Neural cell (in vitro differentiated cells): ENCODE data around the gene TET1.
"Not testable (repeated sequence)": the region's sequence is repeated elsewhere in the genome, so short reads cannot be mapped to it uniquely, and the experiment has no call there.

Experiments
- CTCF ChIP-seq: fragments of 450-650 bp; IDR thresholded peaks from 2 replicates; pipeline ENCODE4 v1.5.1; 2014; ENCODE audit warnings: antibody characterized with exemption, mild to moderate bottlenecking, moderate library complexity; ENCODE audit not compliant: poor library complexity, severe bottlenecking
- EP300 ChIP-seq: fragments of 450-650 bp; conservative IDR thresholded peaks from 2 replicates; pipeline ENCODE4 v1.6.1; 2014; ENCODE audit warnings: antibody characterized with exemption, mild to moderate bottlenecking, moderate library complexity; ENCODE audit not compliant: poor library complexity, severe bottlenecking
- EZH2 ChIP-seq: fragments of 200-600, 300-800 bp; shearing (Covaris generic), sonication (generic); IDR thresholded peaks from 2 replicates; pipeline ENCODE4 v1.6.1; 2014; ENCODE audit warnings: antibody characterized with exemption, low read length, borderline replicate concordance, mild to moderate bottlenecking; ENCODE audit not compliant: insufficient read depth, poor library complexity, severe bottlenecking
- MXI1 ChIP-seq: fragments of 450-650 bp; conservative IDR thresholded peaks from 2 replicates; pipeline ENCODE4 v1.6.1; 2014; ENCODE audit warnings: antibody characterized with exemption, mild to moderate bottlenecking; ENCODE audit not compliant: poor library complexity, severe bottlenecking
- POLR2AphosphoS5 ChIP-seq: IDR thresholded peaks from 2 replicates; pipeline ENCODE4 v1.6.1; 2012
- RAD21 ChIP-seq: fragments of 450-650 bp; conservative IDR thresholded peaks from 2 replicates; pipeline ENCODE4 v1.6.1; 2014; ENCODE audit warnings: antibody characterized with exemption, mild to moderate bottlenecking, moderate library complexity
- SMC3 ChIP-seq: fragments of 450-650 bp; conservative IDR thresholded peaks from 2 replicates; pipeline ENCODE4 v1.6.1; 2014; ENCODE audit warnings: antibody characterized with exemption, mild to moderate bottlenecking, moderate library complexity; ENCODE audit not compliant: poor library complexity

- TF ChIP-seq SMC3, CTCF, EZH2, EP300, MXI1, POLR2AphosphoS5, RAD21: not testable (repeated sequence)
These were observed 148.8 kb downstream of the TET1 start for GRCh38 chr10:68708987-68709386.
